ENCODE results near the gene LPCAT3.
"Not testable (repeated sequence)": the region's sequence is repeated elsewhere in the genome, so short reads cannot be mapped to it uniquely, and the experiment has no call there.

Gene LPCAT3

DNA sequence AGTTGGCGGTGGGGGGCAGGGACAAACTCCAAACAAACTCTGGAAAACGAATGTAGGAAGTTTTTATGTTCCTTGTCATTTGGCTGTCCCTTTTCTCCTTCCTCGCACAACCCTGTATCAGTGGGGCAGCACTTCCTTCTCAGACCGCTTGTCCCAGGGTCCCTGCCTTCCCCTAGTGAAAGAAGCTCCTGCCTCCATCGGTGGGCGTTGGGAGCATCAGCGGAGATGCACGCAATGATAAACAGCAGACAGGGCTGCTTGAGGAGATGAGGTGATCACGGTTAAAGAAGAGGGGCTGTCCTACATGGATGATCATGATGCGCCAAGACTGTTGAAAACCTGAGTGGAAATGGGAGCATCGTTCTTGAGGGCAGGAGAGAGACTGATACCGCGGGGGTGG, 42.9 kb upstream of the LPCAT3 start:
- TF ChIP-seq, protein P1, sequence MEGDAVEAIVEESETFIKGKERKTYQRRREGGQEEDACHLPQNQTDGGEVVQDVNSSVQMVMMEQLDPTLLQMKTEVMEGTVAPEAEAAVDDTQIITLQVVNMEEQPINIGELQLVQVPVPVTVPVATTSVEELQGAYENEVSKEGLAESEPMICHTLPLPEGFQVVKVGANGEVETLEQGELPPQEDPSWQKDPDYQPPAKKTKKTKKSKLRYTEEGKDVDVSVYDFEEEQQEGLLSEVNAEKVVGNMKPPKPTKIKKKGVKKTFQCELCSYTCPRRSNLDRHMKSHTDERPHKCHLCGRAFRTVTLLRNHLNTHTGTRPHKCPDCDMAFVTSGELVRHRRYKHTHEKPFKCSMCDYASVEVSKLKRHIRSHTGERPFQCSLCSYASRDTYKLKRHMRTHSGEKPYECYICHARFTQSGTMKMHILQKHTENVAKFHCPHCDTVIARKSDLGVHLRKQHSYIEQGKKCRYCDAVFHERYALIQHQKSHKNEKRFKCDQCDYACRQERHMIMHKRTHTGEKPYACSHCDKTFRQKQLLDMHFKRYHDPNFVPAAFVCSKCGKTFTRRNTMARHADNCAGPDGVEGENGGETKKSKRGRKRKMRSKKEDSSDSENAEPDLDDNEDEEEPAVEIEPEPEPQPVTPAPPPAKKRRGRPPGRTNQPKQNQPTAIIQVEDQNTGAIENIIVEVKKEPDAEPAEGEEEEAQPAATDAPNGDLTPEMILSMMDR (conservative IDR thresholded peaks at IDR 0.05; ENCODE audit: low read length) = peak; percentile 14; the same call in 1 of the 2 replicates
- H3K4me3 ChIP-seq (ENCODE audit: low read length) = peak overlapping the region; percentile 80
- peak; percentile 13 for DNase-seq (ENCODE audit: low read depth)

DNA sequence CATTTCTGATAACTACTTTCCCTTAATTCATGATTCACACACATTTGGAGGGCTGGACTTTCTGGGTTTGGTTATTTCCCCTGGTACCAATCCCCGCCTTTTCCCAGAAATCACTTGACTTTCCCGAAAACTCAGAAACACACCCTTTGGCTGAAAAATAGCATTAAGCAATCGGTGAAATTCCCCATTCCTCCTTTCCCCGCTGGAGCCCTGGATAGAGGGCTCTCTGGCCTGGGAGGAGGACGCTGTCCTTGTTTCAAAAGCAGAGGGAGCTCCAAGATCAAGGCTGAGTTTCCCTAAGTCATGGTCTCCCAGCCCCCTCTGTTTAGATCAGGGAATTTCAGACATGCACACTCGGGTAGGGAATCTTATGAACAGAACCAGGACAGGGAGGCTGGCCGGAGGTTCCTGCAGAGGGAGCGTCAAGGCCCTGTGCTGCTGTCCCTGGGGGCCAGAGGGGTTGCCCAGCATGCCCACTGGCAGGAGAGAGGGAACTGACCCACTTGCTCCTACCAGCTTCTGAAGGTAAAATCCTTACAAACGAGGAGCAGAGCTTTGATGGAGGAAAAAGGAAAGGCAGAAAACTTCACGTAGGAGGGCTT, 42.2 kb upstream of the LPCAT3 start, which contains the start of gene C1S:
Gene C1S (plus strand): TSS at position 366 of the 602 bp plus-strand sequence. CDS start 1,195 bp downstream, outside the sequence.
- DNase-seq (ENCODE audit: low read depth) = peak; percentile 99
- peak within 1 kb of the TSS; percentile 80 for H3K4me3 ChIP-seq (ENCODE audit: low read length)

DNA sequence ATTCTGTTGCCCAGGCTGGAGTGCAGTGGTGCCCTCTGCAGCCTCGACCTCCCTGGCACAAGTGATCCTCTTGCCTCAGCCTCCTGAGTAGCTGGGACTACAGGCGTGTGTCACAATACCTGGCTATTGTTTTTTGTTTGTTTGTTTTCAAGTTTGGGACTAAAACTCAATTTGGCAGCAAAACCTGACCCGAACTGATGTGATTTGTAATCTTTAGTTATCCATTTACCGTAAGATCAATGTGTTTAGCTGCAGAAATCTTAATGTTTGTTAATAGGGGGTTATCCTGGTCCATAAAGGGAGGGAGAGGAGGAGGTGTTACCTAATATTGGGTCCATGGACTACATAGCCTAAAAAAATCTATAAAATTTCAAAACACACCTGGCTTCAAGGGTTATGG, 41.5 kb upstream of the LPCAT3 start:
- no peak overlapping the region for H3K4me3 ChIP-seq (ENCODE audit: low read length)
- TF ChIP-seq, protein P1 (conservative IDR thresholded peaks at IDR 0.05; ENCODE audit: low read length) = no peak
- no peak for DNase-seq (ENCODE audit: low read depth)

More for the DNA sequence above, 42.2 kb upstream of the LPCAT3 start, which contains the start of gene C1S:
- TF ChIP-seq, protein P1 (conservative IDR thresholded peaks at IDR 0.05; ENCODE audit: low read length) = peak; percentile 96

DNA sequence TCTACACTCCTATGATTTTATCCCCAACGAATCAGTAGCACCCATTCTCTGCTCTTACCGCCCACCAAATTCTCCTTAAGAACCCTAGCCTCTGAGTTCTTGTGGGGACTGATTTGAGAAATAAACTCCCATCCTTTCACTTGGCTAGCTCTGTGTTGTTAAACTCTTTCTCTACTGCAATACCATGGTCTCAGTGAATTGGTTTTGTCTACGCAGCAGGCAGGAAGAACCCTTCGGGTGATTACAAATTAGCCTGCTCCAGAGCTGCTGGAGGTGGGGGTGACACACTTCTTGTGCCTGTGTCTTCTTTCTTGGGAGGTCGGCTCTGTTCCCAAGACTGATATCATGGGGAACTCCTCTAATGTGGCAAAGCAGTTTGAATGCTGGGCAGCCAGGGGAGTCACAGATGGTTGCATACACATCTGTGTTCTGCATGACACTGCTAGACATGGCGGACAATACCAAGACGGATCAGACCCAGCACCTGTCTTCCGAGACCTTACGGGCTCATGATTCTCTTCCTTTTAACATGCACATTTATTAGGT, 40.6 kb upstream of the LPCAT3 start:
- no peak overlapping the region for H3K4me3 ChIP-seq (ENCODE audit: low read length)
- TF ChIP-seq, protein P1 (conservative IDR thresholded peaks at IDR 0.05; ENCODE audit: low read length) = no peak
- DNase-seq (ENCODE audit: low read depth) = no peak

DNA sequence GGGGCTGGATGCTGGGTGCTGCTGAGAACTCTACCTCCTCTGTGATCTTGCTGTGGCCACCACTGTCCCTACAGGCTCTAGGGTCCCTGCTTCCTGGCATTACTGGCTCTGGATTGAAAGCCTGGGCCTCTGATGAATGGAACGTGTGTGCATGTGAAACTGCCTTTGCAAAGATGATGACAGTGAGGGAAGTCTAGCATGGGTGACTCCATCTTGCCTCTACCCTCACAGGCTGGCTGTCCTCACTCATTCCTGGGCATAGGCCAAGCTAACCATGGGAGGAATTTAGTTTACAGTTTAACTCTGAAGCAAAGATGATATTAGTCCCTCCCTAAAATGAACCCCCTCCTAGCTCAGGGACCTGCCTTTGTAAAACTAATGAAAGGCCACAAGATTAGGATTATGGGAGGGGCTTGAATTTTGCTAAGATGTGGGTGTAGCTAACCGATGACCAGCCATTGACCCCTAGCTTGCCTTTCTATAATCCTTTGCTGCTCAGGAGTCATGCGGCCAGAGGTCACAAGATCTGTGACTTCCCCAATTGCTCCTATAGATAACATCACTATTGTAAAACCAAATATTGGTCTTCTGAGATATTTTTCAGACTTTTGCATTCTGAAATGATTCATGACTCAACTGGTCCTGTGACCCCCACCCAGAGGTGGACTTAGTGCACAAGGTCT, 40.0 kb upstream of the LPCAT3 start:
- H3K4me3 ChIP-seq (ENCODE audit: low read length) = no peak overlapping the region
- DNase-seq (ENCODE audit: low read depth) = no peak
- TF ChIP-seq, protein P1 (conservative IDR thresholded peaks at IDR 0.05; ENCODE audit: low read length) = no peak

DNA sequence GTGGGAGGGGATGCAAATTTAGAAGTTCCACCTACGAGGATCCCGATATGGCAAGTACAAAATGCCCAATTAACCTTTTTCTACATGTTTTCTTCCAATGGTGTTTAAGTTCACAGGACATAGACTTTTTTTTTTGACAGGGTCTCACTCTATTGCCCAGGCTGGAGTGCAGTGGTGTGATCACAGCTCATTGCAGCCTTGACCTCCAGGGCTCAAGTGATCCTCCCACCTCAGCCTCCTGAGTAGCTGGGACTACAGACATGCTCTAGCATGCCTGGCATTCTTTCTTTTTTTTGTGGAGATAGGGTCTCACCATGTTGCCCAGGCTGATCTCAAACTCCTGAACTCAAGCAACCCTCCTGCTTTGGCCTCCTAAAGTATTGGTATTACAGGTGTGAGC, 37.5 kb upstream of the LPCAT3 start:
- not testable (repeated sequence) for H3K4me3 ChIP-seq (ENCODE audit: low read length); DNase-seq (ENCODE audit: low read depth)

DNA sequence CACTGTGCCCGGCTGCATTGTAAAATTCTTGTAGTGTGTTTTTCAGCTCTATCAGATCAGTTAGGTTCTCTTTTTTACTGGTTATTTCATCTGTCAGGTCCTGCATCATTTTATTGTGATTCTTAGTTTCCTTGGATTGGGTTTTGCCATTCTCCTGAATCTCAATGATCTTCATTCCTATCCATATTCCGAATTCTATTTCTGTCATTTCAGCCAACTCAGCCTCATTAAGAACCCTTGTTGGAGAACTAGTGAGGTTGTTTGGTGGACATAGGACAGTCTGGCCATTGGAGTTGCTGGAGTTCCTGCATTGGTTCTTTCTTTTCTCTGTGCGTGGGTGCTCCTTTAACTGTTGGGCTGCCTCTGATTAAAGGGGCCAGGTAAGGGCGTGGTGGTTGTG, 36.6 kb upstream of the LPCAT3 start:
- no peak for DNase-seq (ENCODE audit: low read depth)
- TF ChIP-seq, protein P1 (conservative IDR thresholded peaks at IDR 0.05; ENCODE audit: low read length) = no peak
- no peak overlapping the region for H3K4me3 ChIP-seq (ENCODE audit: low read length)

DNA sequence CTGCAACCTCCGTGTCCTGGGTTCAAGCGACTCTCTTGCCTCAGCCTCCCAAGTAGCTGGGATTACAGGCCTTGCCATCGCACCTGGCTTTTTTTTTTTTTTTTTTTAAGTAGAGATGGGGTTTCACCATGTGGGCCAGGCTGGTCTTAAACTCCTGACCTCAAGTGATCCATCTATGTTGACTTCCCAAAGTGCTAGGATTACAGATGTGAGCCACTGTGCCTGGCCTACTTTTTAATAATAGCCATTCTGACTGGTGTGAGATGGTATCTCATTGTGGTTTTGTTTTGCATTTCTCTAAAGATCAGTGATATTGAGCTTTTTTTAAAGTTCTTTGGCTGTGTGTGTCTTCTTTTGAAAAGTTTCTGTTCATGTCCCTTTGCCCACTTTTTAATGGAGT, 31.7 kb upstream of the LPCAT3 start:
- DNase-seq (ENCODE audit: low read depth) = not testable (repeated sequence)

DNA sequence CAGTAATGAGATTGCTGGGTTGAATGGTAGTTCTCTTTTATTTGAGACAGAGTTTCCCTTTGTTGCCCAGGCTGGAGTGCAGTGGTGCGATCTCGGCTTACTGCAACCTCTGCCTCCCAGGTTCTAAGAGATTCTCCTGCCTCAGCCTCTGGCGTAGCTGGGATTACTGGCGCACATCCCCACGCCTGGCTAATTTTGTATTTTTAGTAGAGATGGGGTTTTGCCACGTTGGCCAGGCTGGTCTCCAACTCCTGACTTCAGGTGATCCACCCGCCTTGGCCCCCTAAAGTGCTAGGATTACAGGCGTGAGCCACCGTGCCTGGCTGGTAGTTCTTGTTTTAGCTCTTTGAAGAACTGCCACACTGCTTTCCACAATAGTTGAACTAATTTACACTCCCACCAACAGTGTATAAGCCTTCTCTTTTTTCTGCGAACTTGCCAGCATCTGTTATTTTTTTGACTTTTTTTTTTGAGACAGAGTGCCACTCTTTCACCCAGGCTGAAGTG, 31.2 kb upstream of the LPCAT3 start:
- not testable (repeated sequence) for DNase-seq (ENCODE audit: low read depth); H3K4me3 ChIP-seq (ENCODE audit: low read length)

More for the DNA sequence above, 31.7 kb upstream of the LPCAT3 start:
- not testable (repeated sequence) for H3K4me3 ChIP-seq (ENCODE audit: low read length)

All from AG10803 (cell line).